ENCODE results near the gene NCEH1.
"Not testable (repeated sequence)": the region's sequence is repeated elsewhere in the genome, so short reads cannot be mapped to it uniquely, and the experiment has no call there.

NCEH1 gene

GRCh38 chr3:172707030-172707429, 3.8 kb downstream of the NCEH1 start:
- H3K9me3 ChIP-seq (ENCODE audit: control insufficient read depth in 2 of 2, low read length in 2 of 2) = no peaks in the 10 kb centered on the region
- H3K4me3 ChIP-seq (ENCODE audit: low read length in 2 of 2) = no peak overlapping the region
- H3K9ac ChIP-seq (ENCODE audit: low read length in 2 of 2) = no peak overlapping the region
- no peaks in the 10 kb centered on the region for H3K36me3 ChIP-seq (ENCODE audit: control insufficient read depth in 2 of 2, insufficient read depth in 2 of 2, low read length in 2 of 2)
- no peak overlapping the region for H3K27ac ChIP-seq (ENCODE audit: low read length)
- peaks cover 8% of the 10 kb centered on the region for H3K4me1 ChIP-seq (ENCODE audit: control insufficient read depth, insufficient read depth, low read length)
- no peaks in the 10 kb centered on the region for H3K27me3 ChIP-seq (ENCODE audit: control insufficient read depth in 1 of 2, insufficient read depth in 2 of 2, low read length in 2 of 2)

GRCh38 chr3:172705170-172705569, 5.7 kb downstream of the NCEH1 start:
- Histone ChIP-seq H3K4me1 (ENCODE audit: control insufficient read depth, insufficient read depth, low read length) (peaks cover 11% of the 10 kb centered on the region), H3K27ac (ENCODE audit: low read length) (no peak overlapping the region), H3K9ac (ENCODE audit: low read length in 2 of 2) (no peak overlapping the region), H3K9me3 (ENCODE audit: control insufficient read depth in 2 of 2, low read length in 2 of 2) (no peaks in the 10 kb centered on the region), H3K4me3 (ENCODE audit: low read length in 2 of 2) (no peak overlapping the region), H3K27me3 (ENCODE audit: control insufficient read depth in 1 of 2, insufficient read depth in 2 of 2, low read length in 2 of 2) (no peaks in the 10 kb centered on the region), H3K36me3 (ENCODE audit: control insufficient read depth in 2 of 2, insufficient read depth in 2 of 2, low read length in 2 of 2) (no peaks in the 10 kb centered on the region)

- Histone ChIP-seq H3K27ac (ENCODE audit: low read length) (no peak overlapping the region), H3K4me1 (ENCODE audit: control insufficient read depth, insufficient read depth, low read length) (peaks cover 2% of the 10 kb centered on the region), H3K36me3 (ENCODE audit: control insufficient read depth in 2 of 2, insufficient read depth in 2 of 2, low read length in 2 of 2) (no peaks in the 10 kb centered on the region), H3K4me3 (ENCODE audit: low read length in 2 of 2) (no peak overlapping the region), H3K9ac (ENCODE audit: low read length in 2 of 2) (no peak overlapping the region), H3K9me3 (ENCODE audit: control insufficient read depth in 2 of 2, low read length in 2 of 2) (no peaks in the 10 kb centered on the region), H3K27me3 (ENCODE audit: control insufficient read depth in 1 of 2, insufficient read depth in 2 of 2, low read length in 2 of 2) (no peaks in the 10 kb centered on the region)
Observed at GRCh38 chr3:172704001-172704400, 6.9 kb downstream of the NCEH1 start.

GRCh38 chr3:172702731-172703130, 8.1 kb downstream of the NCEH1 start:
- H3K4me3 ChIP-seq (ENCODE audit: low read length in 2 of 2); H3K36me3 ChIP-seq (ENCODE audit: control insufficient read depth in 2 of 2, insufficient read depth in 2 of 2, low read length in 2 of 2); H3K9ac ChIP-seq (ENCODE audit: low read length in 2 of 2); H3K27ac ChIP-seq (ENCODE audit: low read length); H3K27me3 ChIP-seq (ENCODE audit: control insufficient read depth in 1 of 2, insufficient read depth in 2 of 2, low read length in 2 of 2); H3K4me1 ChIP-seq (ENCODE audit: control insufficient read depth, insufficient read depth, low read length); H3K9me3 ChIP-seq (ENCODE audit: control insufficient read depth in 2 of 2, low read length in 2 of 2): not testable (repeated sequence)

- no peak overlapping the region for H3K27ac ChIP-seq (ENCODE audit: low read length)
Observed at GRCh38 chr3:172702256-172702655, 8.6 kb downstream of the NCEH1 start.

GRCh38 chr3:172701751-172702150, 9.1 kb downstream of the NCEH1 start:
- H3K36me3 ChIP-seq (ENCODE audit: control insufficient read depth in 2 of 2, insufficient read depth in 2 of 2, low read length in 2 of 2) = no peaks in the 10 kb centered on the region
- peaks cover 2% of the 10 kb centered on the region for H3K4me1 ChIP-seq (ENCODE audit: control insufficient read depth, insufficient read depth, low read length)
- H3K4me3 ChIP-seq (ENCODE audit: low read length in 2 of 2) = no peak overlapping the region
- no peak overlapping the region for H3K9ac ChIP-seq (ENCODE audit: low read length in 2 of 2)
- no peaks in the 10 kb centered on the region for H3K27me3 ChIP-seq (ENCODE audit: control insufficient read depth in 1 of 2, insufficient read depth in 2 of 2, low read length in 2 of 2)
- H3K27ac ChIP-seq (ENCODE audit: low read length) = no peak overlapping the region
- H3K9me3 ChIP-seq (ENCODE audit: control insufficient read depth in 2 of 2, low read length in 2 of 2) = no peaks in the 10 kb centered on the region

More at GRCh38 chr3:172702256-172702655, 8.6 kb downstream of the NCEH1 start:
- Histone ChIP-seq H3K9ac (ENCODE audit: low read length in 2 of 2) (no peak overlapping the region), H3K27me3 (ENCODE audit: control insufficient read depth in 1 of 2, insufficient read depth in 2 of 2, low read length in 2 of 2) (no peaks in the 10 kb centered on the region), H3K4me3 (ENCODE audit: low read length in 2 of 2) (no peak overlapping the region), H3K9me3 (ENCODE audit: control insufficient read depth in 2 of 2, low read length in 2 of 2) (no peaks in the 10 kb centered on the region), H3K36me3 (ENCODE audit: control insufficient read depth in 2 of 2, insufficient read depth in 2 of 2, low read length in 2 of 2) (no peaks in the 10 kb centered on the region), H3K4me1 (ENCODE audit: control insufficient read depth, insufficient read depth, low read length) (peaks cover 2% of the 10 kb centered on the region)

- Histone ChIP-seq H3K27ac (ENCODE audit: low read length) (no peak overlapping the region), H3K4me3 (ENCODE audit: low read length in 2 of 2) (no peak overlapping the region), H3K9ac (ENCODE audit: low read length in 2 of 2) (no peak overlapping the region), H3K4me1 (ENCODE audit: control insufficient read depth, insufficient read depth, low read length) (peaks cover 2% of the 10 kb centered on the region), H3K27me3 (ENCODE audit: control insufficient read depth in 1 of 2, insufficient read depth in 2 of 2, low read length in 2 of 2) (no peaks in the 10 kb centered on the region), H3K9me3 (ENCODE audit: control insufficient read depth in 2 of 2, low read length in 2 of 2) (no peaks in the 10 kb centered on the region), H3K36me3 (ENCODE audit: control insufficient read depth in 2 of 2, insufficient read depth in 2 of 2, low read length in 2 of 2) (no peaks in the 10 kb centered on the region)
Observed at GRCh38 chr3:172700936-172701455, 9.9 kb downstream of the NCEH1 start.

GRCh38 chr3:172700256-172700655, 10.6 kb downstream of the NCEH1 start:
- H3K9ac ChIP-seq (ENCODE audit: low read length in 2 of 2) = no peak overlapping the region
- H3K27ac ChIP-seq (ENCODE audit: low read length) = no peak overlapping the region
- peaks cover 2% of the 10 kb centered on the region for H3K4me1 ChIP-seq (ENCODE audit: control insufficient read depth, insufficient read depth, low read length)
- H3K4me3 ChIP-seq (ENCODE audit: low read length in 2 of 2) = no peak overlapping the region
- H3K36me3 ChIP-seq (ENCODE audit: control insufficient read depth in 2 of 2, insufficient read depth in 2 of 2, low read length in 2 of 2) = no peaks in the 10 kb centered on the region
- no peaks in the 10 kb centered on the region for H3K9me3 ChIP-seq (ENCODE audit: control insufficient read depth in 2 of 2, low read length in 2 of 2)
- H3K27me3 ChIP-seq (ENCODE audit: control insufficient read depth in 1 of 2, insufficient read depth in 2 of 2, low read length in 2 of 2) = no peaks in the 10 kb centered on the region

- Histone ChIP-seq H3K27me3 (ENCODE audit: control insufficient read depth in 1 of 2, insufficient read depth in 2 of 2, low read length in 2 of 2) (no peaks in the 10 kb centered on the region), H3K36me3 (ENCODE audit: control insufficient read depth in 2 of 2, insufficient read depth in 2 of 2, low read length in 2 of 2) (no peaks in the 10 kb centered on the region), H3K9me3 (ENCODE audit: control insufficient read depth in 2 of 2, low read length in 2 of 2) (no peaks in the 10 kb centered on the region), H3K4me1 (ENCODE audit: control insufficient read depth, insufficient read depth, low read length) (peaks cover 2% of the 10 kb centered on the region), H3K4me3 (ENCODE audit: low read length in 2 of 2) (no peak overlapping the region), H3K9ac (ENCODE audit: low read length in 2 of 2) (no peak overlapping the region), H3K27ac (ENCODE audit: low read length) (no peak overlapping the region)
Observed at GRCh38 chr3:172699031-172699430, 11.8 kb downstream of the NCEH1 start.

- Histone ChIP-seq H3K4me1 (ENCODE audit: control insufficient read depth, insufficient read depth, low read length) (peaks cover 2% of the 10 kb centered on the region), H3K36me3 (ENCODE audit: control insufficient read depth in 2 of 2, insufficient read depth in 2 of 2, low read length in 2 of 2) (no peaks in the 10 kb centered on the region), H3K9me3 (ENCODE audit: control insufficient read depth in 2 of 2, low read length in 2 of 2) (no peaks in the 10 kb centered on the region), H3K27me3 (ENCODE audit: control insufficient read depth in 1 of 2, insufficient read depth in 2 of 2, low read length in 2 of 2) (no peaks in the 10 kb centered on the region), H3K9ac (ENCODE audit: low read length in 2 of 2) (no peak overlapping the region), H3K4me3 (ENCODE audit: low read length in 2 of 2) (no peak overlapping the region), H3K27ac (ENCODE audit: low read length) (no peak overlapping the region)
Observed at GRCh38 chr3:172698631-172699030, 12.2 kb downstream of the NCEH1 start.

GRCh38 chr3:172697558-172697957, 13.3 kb downstream of the NCEH1 start:
- Histone ChIP-seq H3K9ac (ENCODE audit: low read length in 2 of 2) (no peak overlapping the region), H3K9me3 (ENCODE audit: control insufficient read depth in 2 of 2, low read length in 2 of 2) (no peaks in the 10 kb centered on the region), H3K27ac (ENCODE audit: low read length) (no peak overlapping the region), H3K36me3 (ENCODE audit: control insufficient read depth in 2 of 2, insufficient read depth in 2 of 2, low read length in 2 of 2) (no peaks in the 10 kb centered on the region), H3K4me3 (ENCODE audit: low read length in 2 of 2) (no peak overlapping the region), H3K4me1 (ENCODE audit: control insufficient read depth, insufficient read depth, low read length) (peaks cover 2% of the 10 kb centered on the region), H3K27me3 (ENCODE audit: control insufficient read depth in 1 of 2, insufficient read depth in 2 of 2, low read length in 2 of 2) (no peaks in the 10 kb centered on the region)

All from stomach smooth muscle (tissue), 2 donors.